HEK293 (cell line): ENCODE results near the gene TFRC.

ENCODE experiments used
- TCF7L2 ChIP-seq: IDR thresholded peaks from 2 replicates; pipeline ENCODE4 v1.6.1; 2011; ENCODE audit warnings: low read depth, mild to moderate bottlenecking, inconsistent platforms, low read length, moderate library complexity, borderline replicate concordance
- TF ChIP-seq, protein P1 (sequence below): fragments of 450-650 bp; formaldehyde crosslinking; IDR thresholded peaks from 2 replicates; pipeline ENCODE4 v1.5.1; 2016; ENCODE audit warnings: missing biosample characterization, missing genetic modification characterization

DNA sequence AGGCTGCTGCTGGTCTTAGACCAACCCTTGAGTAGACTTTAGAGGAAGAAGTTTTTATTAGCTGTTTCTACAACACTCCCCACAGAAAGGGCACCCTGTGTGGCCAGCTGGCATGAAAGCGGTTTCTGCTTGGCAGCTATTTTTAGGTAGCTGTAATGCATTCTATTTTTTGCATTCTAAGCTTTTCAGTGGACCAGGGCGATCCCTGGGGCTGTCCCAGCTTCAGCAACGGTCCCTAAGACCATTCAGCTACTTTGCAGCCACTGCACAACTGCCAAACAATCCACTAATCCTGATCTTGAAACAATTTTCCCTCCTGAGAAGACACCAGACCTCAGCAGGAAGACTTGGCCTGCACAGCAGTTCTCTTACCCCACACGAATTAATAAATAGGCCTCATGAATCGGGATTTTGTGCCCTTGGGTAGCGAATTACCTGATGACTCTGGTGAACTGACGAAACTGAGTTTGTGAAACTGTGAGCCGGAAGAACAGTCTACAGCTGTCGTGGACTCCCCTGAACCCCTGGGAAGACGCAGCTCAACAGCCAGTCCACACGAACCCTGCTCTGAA lies 14.6 kb upstream of the TFRC start:
- TF ChIP-seq, protein P1, sequence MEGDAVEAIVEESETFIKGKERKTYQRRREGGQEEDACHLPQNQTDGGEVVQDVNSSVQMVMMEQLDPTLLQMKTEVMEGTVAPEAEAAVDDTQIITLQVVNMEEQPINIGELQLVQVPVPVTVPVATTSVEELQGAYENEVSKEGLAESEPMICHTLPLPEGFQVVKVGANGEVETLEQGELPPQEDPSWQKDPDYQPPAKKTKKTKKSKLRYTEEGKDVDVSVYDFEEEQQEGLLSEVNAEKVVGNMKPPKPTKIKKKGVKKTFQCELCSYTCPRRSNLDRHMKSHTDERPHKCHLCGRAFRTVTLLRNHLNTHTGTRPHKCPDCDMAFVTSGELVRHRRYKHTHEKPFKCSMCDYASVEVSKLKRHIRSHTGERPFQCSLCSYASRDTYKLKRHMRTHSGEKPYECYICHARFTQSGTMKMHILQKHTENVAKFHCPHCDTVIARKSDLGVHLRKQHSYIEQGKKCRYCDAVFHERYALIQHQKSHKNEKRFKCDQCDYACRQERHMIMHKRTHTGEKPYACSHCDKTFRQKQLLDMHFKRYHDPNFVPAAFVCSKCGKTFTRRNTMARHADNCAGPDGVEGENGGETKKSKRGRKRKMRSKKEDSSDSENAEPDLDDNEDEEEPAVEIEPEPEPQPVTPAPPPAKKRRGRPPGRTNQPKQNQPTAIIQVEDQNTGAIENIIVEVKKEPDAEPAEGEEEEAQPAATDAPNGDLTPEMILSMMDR (tag by site-specific recombination) = no peak
- TF ChIP-seq TCF7L2 = no peak
